GM18498 (cell line): ENCODE results near the gene GLIS1.

ENCODE experiments used
- ATAC-seq: cut with Tn5 transposase; IDR thresholded peaks from one replicate; pipeline ENCODE4 v1.9.1; 2021; ENCODE audit warnings: mild to moderate bottlenecking, moderate library complexity; ENCODE audit not compliant: unreplicated experiment

GLIS1 gene

DNA sequence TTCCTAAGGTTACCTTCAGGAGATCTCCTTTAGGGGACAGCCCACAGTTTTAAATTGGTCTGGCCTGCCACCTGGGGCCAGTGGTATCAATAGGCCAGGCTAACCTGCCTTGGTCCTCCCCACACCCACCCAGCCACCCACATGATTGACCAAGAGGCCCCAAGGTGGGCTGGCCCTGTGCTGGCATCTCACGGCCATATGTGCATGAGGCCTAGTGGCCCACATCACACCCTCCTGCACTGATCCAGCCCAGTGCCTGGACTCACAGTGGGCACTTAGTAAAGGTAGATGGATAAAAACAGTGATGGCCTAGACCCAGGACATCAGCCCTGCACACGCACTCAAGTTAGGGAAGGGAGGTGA lies 197.7 kb downstream of the GLIS1 start:
- ATAC-seq = no peak

DNA sequence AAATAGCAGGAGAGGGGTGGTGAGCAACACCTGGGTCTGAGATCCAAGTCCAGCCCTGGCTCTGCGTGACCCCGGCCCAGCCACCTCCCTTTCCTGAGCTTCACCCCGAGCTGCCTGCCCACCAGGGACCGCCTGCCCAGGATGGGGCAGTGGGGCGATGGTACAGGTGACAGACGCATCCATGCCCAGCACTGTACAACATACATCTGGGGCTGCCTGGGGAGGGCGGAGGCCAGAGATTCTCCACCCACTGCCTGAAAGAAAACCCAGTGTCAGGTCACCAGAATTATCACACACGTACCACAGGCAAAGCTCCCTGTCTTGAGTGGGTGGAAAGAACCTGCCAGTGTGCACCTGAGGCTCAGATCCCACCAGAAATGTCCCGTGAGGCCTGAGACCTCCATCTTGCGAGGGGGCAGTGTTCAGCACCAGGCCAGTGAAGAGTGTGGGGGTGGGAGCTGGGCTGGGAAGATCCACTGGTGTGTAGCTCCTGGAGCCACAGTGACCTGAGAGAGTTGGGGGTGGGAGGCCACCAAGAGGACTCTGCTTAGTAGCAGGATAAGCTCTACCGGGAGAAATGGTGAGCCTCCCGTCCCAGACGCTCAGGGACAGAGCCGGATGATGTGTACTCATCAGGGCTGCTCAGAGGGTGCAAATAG lies 198.2 kb downstream of the GLIS1 start:
- ATAC-seq = no peak

- no peak for ATAC-seq
Observed at GRCh38 chr1:53539711-53540603, 199.0 kb downstream of the GLIS1 start.

- no peak for ATAC-seq
Observed at GRCh38 chr1:53539226-53539625, 199.7 kb downstream of the GLIS1 start.

- no peak for ATAC-seq
Observed at GRCh38 chr1:53536606-53537005, 202.4 kb downstream of the GLIS1 start.

- ATAC-seq = no peak
Observed at GRCh38 chr1:53535846-53536245, 203.1 kb downstream of the GLIS1 start.

DNA sequence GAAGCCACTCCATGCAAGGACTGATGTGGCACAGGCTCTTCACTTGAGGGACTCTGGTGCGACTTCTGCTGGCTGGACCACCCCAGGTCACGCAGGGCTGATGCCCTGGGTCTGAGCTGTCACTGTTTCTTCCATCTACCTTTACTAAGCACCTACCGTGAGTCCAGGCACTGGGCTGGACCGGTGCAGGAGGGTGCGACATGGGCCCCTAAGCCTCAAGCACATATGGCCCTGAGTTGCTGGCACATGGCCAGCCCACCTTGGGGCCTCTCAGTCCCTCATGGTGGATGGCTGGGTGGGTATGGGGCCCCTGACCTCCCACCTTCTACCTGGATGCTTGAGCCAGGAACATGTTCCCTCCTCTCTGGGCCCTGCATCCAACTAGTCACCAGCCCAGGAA lies 203.7 kb downstream of the GLIS1 start:
- no peak for ATAC-seq

GRCh38 chr1:53532912-53533311 lies 206.1 kb downstream of the GLIS1 start:
- no peak for ATAC-seq

GRCh38 chr1:53532377-53532776 lies 206.6 kb downstream of the GLIS1 start:
- ATAC-seq = no peak

DNA sequence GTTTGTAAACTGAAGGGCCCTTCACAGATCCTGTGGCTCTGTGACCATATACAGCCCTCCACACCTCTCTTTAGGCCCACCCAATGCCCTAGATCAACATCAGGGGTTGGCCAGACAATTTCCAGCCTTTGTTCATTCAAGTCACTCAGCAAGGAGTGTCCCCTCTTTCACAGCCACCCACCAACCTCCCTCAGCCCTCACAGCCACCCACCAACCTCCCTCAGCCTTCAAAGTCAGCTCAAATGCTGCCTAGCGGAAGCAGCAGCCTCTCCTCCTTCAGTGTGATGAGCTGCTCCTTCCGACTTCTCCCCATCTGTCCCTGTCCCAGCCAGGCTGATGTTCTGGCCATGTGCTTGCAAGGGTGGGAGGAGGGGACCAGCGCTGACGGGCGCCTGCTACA lies 208.4 kb downstream of the GLIS1 start:
- no peak for ATAC-seq

- no peak for ATAC-seq
Observed at GRCh38 chr1:53529555-53529954, 209.4 kb downstream of the GLIS1 start.

GRCh38 chr1:53527368-53527767 lies 211.6 kb downstream of the GLIS1 start:
- no peak for ATAC-seq

DNA sequence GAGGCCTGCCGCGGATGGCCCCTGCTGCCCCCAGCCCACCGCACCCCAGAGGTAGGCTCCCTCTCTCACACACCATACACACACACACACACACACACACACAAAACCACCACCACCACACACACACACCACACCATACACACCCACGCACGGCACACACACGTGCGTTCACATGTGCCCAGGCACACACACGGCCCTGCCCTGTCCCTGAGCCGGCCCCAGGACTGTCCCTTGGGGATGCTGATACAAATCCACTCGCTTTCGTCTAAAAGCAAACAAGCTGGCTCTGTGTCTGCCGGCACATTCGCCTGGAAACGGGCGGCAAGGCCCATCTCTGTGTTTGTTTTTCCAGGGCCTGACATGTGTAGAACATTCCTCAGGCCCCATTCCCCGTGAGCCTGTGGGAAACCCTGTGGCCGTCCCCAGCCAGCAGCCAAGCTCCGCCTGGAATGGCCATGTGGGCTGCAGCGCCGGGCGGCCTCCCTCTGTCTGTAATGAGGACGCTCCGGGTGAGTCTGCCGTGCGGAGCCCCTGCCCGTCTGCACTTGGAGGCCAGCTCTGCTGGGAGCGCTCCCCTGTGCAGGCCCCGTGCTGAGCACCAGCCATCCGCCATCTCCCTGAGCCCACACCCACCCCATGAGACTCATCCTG lies 212.4 kb downstream of the GLIS1 start:
- no peak for ATAC-seq

- no peak for ATAC-seq
Observed at GRCh38 chr1:53525595-53525994, 213.4 kb downstream of the GLIS1 start.

DNA sequence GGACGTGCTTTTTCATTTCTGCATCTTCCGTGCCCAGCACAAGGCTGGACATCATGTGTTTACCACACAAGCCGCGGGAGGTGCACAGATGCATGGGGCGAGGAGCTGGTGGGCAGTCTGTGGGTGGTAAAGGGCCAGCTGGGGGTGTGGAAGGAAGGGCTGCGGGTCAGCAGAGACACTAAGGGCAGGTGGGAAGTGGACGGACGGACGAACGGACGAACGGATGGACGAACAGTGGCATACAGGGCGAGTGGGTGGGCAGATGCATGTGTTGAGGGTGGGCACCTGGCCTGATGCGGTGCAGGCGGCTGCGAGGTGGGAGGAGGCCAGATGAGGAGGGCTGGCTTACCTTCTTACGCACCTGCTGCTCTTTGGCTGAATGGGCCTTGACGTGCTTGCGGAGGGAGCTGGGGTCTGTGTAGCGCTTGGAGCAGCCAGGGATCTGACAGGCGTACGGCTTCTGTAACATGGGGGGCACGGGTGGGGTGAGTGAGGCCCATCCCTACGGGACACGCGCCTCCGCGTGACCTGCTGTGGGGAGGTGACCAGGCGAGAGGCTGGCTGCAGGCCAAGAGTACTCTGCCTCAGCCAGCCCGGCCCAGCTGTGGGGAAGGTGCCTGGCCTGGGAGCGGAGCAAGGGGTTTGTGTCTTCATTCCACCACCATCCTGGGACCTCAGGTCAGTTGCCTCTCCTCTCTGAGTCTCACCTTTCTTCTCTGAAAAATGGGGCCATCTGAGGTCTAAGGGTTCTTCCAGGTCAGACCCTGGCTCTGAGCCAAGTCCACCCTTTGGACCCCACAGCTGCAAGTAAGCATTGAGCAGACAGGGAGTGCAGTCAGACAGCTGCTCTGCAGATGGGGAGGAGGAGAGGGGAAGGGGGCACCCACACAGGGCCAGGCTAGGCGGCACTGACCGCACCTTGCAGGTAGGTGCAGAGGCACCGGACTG lies 214.3 kb downstream of the GLIS1 start:
- no peak for ATAC-seq

- no peak for ATAC-seq
Observed at GRCh38 chr1:53521924-53522552, 216.9 kb downstream of the GLIS1 start.

DNA sequence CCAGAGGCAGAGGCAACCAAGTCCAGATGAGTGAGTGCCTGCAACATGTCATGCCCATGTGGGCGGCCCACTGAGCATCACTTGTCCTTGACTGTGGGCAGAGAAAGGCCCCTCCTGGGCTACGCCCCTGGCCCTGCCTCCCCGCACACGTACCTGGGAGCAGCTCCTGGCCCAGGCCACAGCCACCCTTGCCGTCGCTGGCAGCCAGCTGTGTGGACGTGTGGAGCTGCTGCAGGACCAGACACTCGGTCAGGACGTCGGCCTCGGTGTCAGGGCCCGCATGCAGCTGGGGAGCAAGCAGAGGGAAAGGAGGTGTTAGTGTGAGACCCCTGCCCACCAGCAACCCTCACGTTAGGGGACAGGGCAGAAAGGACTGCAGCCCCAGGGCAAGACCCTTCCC lies 218.5 kb downstream of the GLIS1 start:
- no peak for ATAC-seq

- ATAC-seq = no peak
Observed at GRCh38 chr1:53519421-53519820, 219.5 kb downstream of the GLIS1 start.

DNA sequence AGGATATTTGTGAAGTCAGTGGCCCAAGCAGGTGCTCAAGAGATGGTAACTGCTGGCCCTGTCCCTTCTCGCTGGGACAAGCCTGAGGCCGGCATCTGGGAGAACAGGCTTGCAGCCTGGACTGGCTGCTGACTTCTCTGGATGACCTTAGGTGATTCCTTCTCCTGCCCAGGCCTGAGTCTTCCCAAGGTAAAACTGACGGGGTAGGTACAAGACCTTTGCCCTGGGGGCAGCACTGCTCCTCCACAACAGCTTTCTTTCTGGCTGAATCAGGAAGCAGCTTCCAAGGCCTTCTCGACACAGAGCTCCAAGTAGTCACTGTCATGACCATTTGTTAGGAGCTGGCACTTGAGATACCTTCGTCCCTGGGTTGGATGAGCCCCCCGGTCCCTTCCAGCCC lies 220.2 kb downstream of the GLIS1 start:
- ATAC-seq = no peak

- ATAC-seq = no peak
Observed at GRCh38 chr1:53517821-53518352, 221.1 kb downstream of the GLIS1 start.
